BE2C (cell line): ENCODE data around the gene HUS1B.

Source experiments
- DNase-seq: peaks from one replicate; pipeline ENCODE4 v3.0.0-alpha.2; 2020
- H3K27me3 ChIP-seq: fragments of 250-450 bp; sonication (Bioruptor Pico); 2 replicates; pipeline ENCODE4 v1.5.1; 2020; ENCODE audit warnings: mild to moderate bottlenecking
- H3K36me3 ChIP-seq: fragments of 250-450 bp; sonication (Bioruptor Pico); 2 replicates; pipeline ENCODE4 v1.5.1; 2020; ENCODE audit warnings: mild to moderate bottlenecking
- H3K4me1 ChIP-seq: fragments of 250-450 bp; sonication (Bioruptor Pico); 2 replicates; pipeline ENCODE4 v1.5.1; 2020
- H3K4me3 ChIP-seq: 2 replicates; pipeline ENCODE4 v1.5.1; 2011; ENCODE audit warnings: low read depth, low read length
- H3K9me3 ChIP-seq: fragments of 250-450 bp; sonication (Bioruptor Pico); 2 replicates; pipeline ENCODE4 v1.5.1; 2020
- CTCF ChIP-seq: IDR thresholded peaks from 2 replicates; pipeline ENCODE4 v1.5.1; 2012; ENCODE audit warnings: mild to moderate bottlenecking, low read depth, low read length

The HUS1B gene

GRCh38 chr6:683742-684440 lies 27.0 kb upstream of the HUS1B start:
- peak; percentile 67 for DNase-seq
- Histone ChIP-seq H3K9me3 (no peaks in the 10 kb centered on the region), H3K4me3 (peak overlapping the region; percentile 47), H3K36me3 (no peaks in the 10 kb centered on the region), H3K4me1 (peaks cover 5% of the 10 kb centered on the region), H3K27me3 (no peaks in the 10 kb centered on the region)
- no peak for TF ChIP-seq CTCF

- no peak for TF ChIP-seq CTCF
- Histone ChIP-seq H3K27me3 (no peaks in the 10 kb centered on the region), H3K36me3 (no peaks in the 10 kb centered on the region), H3K9me3 (no peaks in the 10 kb centered on the region), H3K4me3 (no peak overlapping the region), H3K4me1 (peaks cover 5% of the 10 kb centered on the region)
- no peak for DNase-seq
Observed at GRCh38 chr6:680666-681340, 23.9 kb upstream of the HUS1B start.

- Histone ChIP-seq H3K27me3 (no peaks in the 10 kb centered on the region), H3K9me3 (no peaks in the 10 kb centered on the region), H3K4me3 (no peak overlapping the region), H3K36me3 (no peaks in the 10 kb centered on the region), H3K4me1 (peaks cover 5% of the 10 kb centered on the region)
- DNase-seq = no peak
- TF ChIP-seq CTCF = no peak
Observed at GRCh38 chr6:680251-680650, 23.4 kb upstream of the HUS1B start.

GRCh38 chr6:679282-679681 lies 22.4 kb upstream of the HUS1B start:
- Histone ChIP-seq H3K9me3 (no peaks in the 10 kb centered on the region), H3K4me1 (peaks cover 2% of the 10 kb centered on the region), H3K27me3 (no peaks in the 10 kb centered on the region), H3K4me3 (no peak overlapping the region), H3K36me3 (no peaks in the 10 kb centered on the region)
- DNase-seq = no peak
- no peak for TF ChIP-seq CTCF

- Histone ChIP-seq H3K36me3 (no peaks in the 10 kb centered on the region), H3K9me3 (no peaks in the 10 kb centered on the region), H3K27me3 (no peaks in the 10 kb centered on the region), H3K4me1 (no peaks in the 10 kb centered on the region; the same call in 1 of the 2 replicates), H3K4me3 (no peak overlapping the region)
- no peak for DNase-seq
- TF ChIP-seq CTCF = no peak
Observed at GRCh38 chr6:678520-678919, 21.6 kb upstream of the HUS1B start.

- Histone ChIP-seq H3K9me3 (no peaks in the 10 kb centered on the region), H3K27me3 (no peaks in the 10 kb centered on the region), H3K4me3 (no peak overlapping the region), H3K36me3 (no peaks in the 10 kb centered on the region), H3K4me1 (no peaks in the 10 kb centered on the region)
- no peak for TF ChIP-seq CTCF
- DNase-seq = no peak
Observed at GRCh38 chr6:677919-678318, 21.0 kb upstream of the HUS1B start.
